Right hindlimb (tissue), 1 donor: ENCODE measurements around the gene TACR1.

Experiments
- DNase-seq: peaks from one replicate; pipeline ENCODE4 v3.0.0-alpha.2; 2018

Gene TACR1

DNA sequence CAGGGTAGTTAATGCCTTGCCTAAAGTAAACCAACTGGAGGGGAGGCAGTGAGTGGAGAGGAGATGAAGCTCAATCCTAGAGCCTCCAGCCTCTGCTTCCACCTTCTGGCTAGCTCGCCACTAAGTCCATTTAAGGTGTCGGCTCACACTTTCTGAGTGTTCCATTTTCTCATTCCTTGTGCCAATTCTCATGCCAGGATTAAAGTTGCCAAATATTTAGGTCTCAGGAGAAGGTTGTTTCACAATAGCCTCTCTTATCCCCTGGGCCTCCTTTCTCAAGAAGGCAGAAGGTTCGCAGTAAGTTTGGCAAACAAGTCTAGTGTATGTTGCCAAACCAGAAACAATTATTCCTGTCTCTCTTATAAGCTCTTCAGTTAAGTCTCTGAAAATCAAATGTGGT is 57.2 kb downstream of the TACR1 start:
- DNase-seq: no peak

DNA sequence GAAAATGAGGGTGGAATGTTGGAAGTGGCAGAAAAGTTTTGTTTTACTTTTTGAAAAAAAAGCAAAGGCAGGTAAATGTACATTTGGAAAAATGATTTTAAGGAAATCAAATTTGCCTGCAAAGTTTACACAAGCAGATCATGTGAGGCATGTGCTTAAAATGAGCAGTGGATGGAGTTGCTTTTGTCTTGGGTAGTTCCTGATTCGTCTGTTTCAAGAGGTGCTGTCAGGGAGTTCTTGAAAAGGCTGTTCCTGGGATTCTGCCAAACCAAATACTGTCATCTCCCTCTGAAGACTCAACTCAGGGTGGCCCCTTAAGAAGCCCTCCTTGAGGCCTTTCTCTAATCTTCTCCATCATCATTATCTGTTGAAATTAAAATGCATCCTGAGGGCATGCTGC is 59.0 kb downstream of the TACR1 start:
- no peak for DNase-seq

DNA sequence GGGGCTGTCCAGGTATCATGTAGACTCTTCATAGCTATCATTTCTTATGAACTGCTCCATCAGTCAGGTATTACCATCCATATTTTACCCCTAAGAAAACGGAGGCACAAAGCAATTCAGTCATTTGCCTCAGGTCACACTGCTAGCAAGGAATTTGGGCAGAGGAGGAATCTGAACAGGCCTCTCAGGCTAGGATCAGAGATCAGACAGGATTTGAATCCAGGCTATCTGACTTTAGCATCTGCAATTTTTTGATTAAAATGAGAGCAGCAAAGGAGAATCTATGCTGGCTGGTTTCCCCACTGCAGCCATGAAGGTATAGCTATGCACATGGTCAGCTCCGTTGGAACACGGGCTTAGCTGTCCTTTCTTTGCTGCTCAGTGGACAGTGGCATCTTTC is 60.1 kb downstream of the TACR1 start:
- no peak for DNase-seq

DNA sequence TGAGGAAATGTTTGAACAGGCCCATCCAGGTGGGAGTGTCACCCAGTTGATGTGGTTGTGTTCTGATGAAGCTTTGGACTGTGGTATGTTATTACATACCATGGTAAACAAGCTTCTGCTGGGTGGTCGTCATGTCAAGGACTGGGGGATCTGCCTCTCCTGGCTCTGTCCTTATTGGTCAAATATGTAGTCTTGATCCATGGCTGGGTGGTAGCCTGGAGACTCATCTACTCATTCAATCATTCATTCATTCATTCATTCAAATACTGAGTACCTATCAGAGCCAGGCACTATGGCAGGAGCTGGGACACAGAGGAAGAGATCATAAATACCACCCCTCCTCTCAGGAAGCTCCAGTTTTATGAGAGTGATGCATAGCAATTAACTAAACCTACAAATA is 60.8 kb downstream of the TACR1 start:
- no peak for DNase-seq

DNA sequence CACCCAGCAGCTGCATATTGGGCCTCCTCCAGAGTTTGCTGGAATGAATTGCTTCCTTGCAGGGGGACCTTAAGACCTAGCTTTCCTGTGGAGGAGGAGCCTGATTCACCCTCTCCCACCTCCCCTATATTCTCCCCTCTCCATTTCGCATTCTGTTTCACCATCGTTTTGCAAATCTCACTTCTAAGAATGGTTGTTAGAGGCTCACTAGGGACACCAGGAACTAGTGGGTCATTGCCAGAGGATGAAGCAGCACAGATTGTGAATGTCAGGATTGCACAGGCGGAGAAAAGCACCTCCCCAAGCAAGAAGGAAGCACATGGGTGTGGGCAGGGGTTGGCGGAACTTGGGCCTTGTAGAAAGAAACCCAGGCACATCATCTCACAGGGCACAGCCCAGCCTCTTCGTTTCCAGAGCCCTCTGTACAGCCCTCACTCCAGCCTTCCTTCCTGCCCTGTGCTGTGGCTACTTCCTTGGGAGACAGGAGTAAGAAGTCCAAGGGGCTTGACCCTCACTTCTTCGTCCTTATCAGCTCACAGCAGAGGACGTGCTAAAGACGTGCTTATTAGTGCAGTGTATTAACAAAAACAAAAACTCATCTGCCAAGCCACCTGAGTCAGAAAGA is 63.4 kb downstream of the TACR1 start:
- DNase-seq: no peak

DNA sequence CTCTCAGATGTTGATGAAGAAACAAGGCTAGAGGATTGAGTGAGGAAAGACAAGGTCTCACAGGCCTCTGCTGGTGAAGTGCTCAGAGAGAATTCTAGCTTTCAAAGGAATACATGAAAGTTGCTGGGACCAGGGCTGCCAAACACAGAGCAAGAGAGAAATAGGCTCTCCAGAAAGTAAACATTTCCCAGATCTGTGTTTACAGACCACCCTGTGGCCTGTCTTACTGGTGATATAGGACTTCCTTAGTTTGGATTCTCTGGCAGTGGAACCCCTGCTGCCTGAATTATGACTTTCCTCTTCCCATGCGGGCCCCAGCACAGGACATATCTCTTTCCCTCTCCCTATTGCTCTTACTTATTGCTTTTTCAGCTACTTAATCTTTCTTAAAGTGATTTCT is 64.5 kb downstream of the TACR1 start:
- DNase-seq: no peak

DNA sequence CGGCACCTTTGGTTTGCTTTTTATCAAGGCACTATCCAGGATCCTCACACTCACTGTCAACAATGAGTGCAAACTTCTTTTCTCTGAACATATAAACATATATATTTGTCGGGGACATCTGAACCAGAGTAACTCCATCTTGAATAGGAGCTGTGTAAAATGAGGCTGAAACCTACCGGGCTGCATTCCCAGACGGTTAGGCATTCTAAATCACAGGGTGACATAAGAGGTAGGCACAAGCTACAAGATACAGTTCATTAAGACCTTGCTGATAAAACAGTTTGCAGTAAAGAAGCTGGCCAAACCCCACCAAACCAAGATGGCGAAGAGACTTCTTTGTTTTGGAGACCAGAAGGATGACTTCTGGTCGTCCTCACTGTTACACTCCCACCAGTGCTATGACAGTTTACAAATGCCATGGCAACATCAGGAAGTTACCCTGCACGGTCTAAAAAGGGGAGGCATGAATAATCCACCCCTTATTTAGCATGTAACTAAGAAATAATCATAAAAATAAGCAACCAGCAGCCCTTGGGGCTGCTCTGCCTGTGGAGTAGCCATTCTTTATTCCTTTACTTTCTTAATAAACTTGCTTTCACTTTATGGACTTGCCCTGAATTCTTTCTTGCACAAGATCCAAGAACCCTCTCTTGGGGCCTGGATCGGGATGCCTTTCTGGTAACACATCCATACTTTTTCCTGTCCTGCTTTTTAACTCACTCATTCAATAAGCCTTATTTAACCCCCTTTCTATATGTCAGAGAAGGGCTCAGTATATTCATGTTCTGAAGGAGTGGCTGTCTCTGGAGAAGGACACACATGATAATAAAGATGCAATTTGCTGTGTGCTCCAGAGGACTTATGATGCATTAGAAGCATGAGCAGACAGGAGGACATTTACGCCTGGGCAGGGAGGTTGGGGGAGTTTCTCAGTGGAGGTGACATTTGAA is 65.4 kb downstream of the TACR1 start:
- no peak for DNase-seq

DNA sequence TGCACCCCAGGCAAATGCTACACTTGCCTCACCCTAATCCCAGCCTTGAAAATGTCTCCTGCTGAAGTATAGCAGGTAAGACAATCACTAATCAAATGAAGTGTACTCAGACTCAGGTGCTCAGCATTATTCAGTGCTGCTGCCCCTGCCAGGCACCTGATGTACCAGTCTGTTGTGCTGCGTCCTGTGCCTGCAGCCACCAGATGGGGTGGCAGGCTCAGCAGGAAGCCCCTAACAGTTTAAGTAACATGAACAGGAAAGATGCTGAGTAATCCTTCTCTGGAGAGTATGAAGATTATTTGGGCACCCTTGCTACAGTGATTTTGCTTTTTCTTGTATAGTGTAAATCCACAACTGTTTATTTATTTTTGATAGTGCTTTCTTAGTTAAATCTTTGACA is 69.1 kb downstream of the TACR1 start:
- DNase-seq: no peak

DNA sequence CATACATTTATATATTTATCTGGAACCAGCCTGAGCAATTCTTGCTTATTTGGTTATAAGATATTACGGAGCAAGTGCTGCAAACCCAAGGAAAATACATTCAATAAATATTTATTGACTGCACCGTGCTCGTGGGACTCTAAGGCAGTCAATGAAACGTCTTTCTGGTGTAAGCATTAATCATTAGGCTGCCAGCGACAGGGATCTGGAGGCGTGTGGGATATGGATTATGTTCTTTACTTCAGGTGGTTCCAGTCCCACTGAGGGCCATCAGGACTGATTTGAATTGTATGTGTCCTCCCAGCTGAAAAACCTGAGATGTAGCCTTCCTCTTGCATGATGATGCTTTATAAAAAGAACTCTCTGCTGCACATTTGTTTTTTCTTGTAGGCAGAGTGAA is 75.4 kb downstream of the TACR1 start:
- DNase-seq: no peak

DNA sequence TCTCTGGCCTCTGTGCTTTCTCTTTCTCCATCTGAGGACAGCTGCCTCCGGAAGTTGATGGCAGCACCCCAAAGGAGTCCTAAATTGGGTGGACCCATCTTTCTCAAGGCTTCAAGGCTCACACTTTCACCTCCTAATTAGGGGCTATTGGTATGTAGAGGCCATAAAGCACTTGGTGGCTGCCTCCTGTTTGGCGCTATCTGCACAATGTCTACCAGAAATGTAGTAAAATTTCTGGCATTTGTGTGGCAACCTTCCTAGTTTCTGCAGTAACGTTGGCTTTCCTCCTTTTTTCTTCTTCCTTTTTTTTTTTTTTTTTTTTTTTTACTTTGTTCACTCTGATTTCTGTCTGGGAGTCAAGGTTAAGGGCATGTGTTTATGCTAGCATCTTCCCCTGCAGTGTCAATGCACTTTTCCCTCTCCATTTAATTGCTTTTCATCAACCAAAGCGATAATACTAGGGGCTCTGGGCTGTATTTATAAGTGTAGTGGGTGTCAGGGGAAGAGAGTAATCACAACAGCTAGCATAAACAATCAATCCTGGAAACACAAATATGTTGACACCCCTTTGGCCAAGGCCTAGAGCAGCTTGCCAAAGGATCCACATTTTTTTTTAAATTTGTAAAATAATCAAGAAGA is 86.0 kb downstream of the TACR1 start:
- no peak for DNase-seq

DNA sequence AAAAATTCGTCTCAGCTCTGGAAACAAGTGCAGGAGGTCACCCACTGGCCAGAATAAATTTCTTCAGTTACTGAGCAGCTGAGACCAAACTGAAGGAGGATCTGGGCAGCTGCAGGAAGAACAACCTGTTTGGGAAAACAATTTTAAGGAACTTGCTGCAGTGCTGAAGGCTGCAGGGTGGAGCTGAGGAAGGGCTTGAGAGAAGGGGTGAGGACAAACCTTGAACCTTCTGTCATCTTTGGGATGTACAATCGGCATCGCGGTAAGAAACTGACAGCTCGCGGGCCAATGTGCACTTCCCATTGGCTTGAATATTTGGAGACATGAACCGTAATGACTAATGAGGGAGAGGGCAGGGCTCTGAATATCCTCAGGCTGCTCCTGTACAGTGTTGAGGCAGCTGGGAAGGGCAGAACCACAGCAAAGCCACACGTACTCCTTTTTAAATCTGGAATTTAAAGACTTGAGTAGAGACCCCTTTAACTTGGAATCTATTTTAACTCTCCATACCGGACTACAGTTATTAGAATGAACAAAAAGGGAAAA is 90.3 kb downstream of the TACR1 start:
- DNase-seq: no peak

DNA sequence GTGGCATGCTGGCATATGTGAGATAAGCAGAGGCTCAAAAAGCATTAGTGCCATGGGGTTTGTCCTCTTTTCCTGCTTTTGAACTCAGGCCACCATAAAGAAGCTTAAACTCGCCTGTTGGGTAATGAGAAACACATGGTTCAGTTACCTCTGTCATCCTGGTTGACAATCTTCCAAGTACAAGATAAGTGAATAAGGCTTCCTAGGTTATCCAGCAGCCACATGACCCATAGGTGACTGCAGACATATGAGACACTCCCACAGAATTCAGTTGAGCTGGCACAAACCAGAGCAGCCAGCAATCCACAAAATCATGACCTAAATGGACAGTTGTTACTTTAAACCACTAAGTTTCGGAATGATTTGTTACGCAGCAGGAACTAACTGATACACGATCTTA is 97.3 kb downstream of the TACR1 start:
- DNase-seq: no peak

DNA sequence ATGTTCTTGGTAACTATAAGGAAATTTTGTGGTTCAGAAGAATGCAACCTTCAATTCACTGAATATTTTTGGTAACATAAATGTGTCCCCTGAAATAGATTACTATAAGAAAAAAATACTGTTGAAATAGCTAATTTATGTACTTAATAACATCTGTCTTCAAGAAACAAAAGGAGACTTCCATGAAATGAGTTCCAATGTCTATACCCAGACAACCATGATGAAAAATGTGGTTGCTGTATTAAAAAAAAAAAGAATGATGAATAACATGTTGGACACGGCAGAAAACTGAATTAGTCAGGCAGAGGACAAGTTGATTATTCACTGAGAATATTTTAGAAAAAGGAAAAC is 98.5 kb downstream of the TACR1 start:
- DNase-seq: no peak

DNA sequence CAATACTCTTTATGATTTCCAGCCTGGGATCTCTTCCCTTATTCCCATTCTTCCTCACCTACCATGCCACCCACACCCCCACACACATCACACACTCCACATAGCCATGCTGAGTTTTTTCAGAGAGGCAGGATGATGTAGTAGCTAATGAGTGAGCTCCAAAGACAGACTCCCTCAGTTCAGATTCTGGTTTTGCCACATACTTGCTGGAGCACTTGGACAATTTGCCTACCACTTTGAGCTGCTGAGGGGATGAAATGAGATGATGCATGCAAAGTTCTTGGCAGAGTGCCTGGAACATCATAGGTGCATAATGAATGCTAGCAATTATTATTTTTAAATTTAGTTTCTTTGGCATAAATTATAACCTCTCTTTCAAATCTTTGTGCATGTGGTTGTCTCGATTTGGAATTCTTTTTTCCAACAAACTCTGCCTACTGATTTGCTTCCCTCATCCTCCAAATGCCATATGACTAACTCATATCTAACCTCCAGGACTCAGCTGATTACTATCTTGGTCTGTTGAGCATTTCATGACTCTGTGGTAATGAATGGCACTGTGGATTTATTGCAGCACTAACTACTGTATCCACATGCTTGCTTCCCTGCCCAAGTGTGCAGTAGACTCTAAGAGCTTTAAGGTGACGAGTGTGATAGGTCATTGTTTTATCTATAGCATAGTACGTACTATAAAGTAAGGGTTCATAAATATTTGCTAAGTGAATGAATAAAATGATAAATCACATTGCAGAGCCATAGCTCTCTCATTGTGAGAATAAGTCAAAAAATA is 99.1 kb downstream of the TACR1 start:
- DNase-seq: no peak

DNA sequence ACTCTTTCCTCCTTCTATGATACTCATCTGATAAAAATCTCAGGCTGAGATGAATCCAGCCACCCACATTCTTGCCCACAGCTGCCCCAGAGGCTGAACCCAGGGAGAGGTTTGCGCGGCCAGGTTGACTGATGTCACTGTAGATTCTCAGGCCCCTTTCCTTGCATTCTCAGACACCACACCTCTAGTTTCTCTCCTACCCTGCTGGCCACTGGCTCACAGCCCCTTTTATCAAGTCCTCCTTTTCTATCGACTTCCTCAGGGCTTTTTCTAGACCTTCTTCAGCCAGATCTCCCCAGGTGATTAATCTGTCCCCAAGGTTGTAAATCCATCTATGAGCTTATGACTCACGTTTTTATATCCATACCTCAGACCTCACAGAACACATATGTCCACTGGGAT is 99.8 kb downstream of the TACR1 start:
- no peak for DNase-seq

DNA sequence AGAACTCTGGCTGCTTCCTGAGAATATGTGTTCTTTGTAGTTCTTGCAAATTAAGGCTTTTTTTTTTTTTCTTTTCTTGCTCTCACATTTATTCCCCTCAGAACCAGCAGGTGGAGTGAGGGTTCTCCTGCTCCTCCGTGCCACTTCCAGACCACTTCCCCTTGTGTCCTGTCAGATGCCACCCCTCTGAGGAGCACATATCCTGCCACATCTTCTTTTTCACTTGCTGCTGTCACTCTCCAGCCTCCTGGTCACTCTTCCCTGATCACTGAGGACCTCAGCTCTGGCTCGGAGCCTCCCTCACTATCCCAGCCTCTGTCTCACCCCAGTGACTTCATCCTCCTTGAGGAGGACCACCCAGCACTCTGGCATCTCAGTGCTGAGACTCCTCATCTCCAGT is 100.5 kb downstream of the TACR1 start:
- no peak for DNase-seq

DNA sequence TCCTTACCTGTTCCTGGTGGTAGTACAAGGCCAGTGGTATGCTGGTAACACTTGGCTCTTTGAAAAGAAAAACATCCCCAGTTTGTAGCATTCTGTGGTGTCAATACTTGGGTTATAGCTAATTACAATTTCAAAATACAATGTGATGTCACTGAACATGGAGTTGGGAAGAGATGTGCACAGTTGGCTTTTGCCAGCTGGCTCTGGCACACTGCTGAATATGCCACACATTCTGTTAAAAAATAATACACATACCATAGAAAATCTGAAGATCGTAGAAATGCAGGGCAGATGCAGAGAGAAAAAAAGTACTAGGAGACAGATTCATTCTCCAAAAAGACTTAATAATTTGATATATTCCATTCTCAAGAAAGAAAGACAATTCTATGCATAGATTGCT is 101.5 kb downstream of the TACR1 start:
- DNase-seq: no peak

DNA sequence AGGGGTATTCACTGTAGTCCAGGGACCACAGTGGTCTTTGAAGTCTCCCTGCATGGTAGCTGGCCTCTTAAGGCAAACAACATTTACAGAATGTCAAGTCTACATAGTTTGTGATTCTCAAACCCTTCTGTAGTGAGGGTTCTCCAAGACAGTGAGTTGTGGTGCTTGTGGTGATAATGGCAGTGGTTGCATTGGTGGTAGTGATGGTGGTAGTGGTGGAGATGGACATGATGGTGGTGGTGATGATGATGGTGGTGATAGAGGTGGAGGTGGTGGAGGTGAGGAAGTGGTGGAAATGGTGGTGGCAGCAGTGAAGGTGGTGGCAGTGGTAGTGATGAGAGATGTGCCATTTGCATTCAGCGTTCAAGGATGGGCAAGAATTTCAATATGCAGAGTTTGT is 104.9 kb downstream of the TACR1 start:
- no peak for DNase-seq

DNA sequence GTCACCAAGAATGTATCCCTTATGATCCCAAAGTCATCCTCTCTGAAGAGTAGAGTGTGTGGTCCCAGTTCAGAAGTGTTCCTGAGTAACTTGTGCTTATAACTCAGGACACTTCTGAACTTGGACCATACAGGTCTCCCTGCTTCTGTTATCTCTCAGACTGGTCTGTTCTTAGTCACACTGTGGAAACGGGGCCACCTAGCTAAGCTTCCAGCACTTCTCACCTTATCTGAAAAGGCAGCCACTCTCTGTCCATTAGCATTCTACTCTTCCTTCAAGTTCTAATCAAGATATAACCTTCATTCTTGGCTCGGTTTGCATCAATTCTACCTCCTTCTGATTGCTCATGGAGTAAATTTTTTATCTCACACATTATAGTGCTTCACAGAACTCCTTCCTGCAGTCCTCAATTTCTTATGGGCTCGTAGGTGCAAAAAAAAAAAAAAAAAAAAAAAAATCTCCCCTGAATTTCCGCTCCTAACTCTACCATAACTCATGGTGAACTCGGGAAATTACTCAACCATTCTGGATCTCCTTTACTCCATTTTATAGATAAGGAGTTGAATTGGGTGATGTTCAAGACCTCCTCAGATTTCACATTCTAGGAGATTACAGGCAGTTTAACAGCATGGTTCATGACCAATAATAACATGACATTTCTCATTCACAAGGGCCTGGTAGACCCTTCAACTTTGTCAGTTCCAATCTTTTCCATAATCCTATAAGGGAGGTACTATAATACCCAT is 108.4 kb downstream of the TACR1 start:
- DNase-seq: no peak

DNA sequence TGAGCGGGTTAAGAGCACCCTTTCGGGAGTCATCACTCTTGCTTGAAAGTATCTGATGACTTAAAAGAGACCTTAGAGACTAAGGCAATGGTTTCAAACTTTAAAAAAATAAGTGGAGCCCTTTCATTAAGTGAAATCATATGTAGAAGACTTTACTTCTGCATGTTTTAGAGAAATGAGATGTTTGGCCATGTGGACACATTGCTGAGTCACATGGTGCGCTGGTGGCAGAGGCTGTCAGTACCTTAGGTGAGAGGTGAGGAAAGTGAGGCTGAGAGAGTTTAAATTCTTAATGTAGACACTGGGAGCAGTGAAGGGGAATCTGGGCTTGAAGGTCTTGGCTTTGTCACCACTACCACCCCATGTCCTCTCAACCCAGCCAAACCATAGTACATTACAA is 109.8 kb downstream of the TACR1 start:
- no peak for DNase-seq

DNA sequence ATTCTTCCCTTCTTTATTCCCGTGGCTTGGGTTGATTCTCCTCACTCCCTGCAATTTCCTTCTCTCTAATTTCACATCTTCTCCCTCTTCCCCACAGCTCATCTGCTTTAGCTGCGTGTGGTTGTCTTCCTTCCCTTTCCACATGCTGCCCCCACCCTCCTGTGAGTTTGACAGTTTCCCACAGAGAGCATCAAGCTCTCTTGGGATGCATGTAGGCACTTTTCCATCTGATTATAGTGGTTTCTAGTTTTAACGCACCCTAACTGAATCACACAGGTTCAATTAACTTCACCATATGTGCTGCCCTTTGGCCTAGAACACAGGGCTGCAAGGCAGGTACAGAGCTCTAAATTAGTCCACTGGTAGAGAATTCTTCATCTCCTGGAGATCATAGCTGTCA is 110.5 kb downstream of the TACR1 start:
- DNase-seq: no peak

DNA sequence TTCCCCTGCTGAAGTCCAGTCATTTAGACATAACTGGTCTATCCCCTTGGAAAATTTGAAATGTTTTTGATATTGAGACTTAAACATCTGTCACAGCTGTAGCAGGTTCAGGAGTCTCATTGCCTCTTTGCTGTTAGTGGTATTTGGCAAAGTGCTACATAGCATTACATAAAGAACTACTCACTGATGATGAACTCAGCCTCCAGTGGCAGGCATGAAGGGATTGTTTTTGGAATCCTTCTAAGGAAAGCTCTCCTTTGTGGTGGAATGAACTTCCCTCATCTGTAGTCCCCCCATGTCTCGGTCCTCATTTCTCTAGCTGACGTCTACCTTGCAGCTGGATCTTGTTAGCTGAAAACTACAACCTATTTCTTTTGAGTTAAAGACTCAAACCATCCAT is 111.6 kb downstream of the TACR1 start:
- no peak for DNase-seq
